Uterus (tissue), 2 donors: ENCODE results near the gene CYSRT1.

Experiments
- POLR2A ChIP-seq, 2 donors: fragments of 450-650 bp; IDR thresholded peaks; one replicate each; pipeline ENCODE4 v1.6.1; 2016; ENCODE audit warnings: antibody characterized with exemption in 2 of 2, mild to moderate bottlenecking in 1 of 2, moderate library complexity in 1 of 2
- TF ChIP-seq, protein P1 (sequence below), 4 experiments: fragments of 200-600 bp in 2 of 4; fragments of 450-650 bp in 2 of 4; sonication (generic) in 2 of 4; IDR thresholded peaks; one replicate each; pipeline ENCODE4 v1.5.1; 2016 to 2019; ENCODE audit warnings: antibody characterized with exemption in 4 of 4, mild to moderate bottlenecking in 2 of 4, moderate library complexity in 1 of 4

DNA sequence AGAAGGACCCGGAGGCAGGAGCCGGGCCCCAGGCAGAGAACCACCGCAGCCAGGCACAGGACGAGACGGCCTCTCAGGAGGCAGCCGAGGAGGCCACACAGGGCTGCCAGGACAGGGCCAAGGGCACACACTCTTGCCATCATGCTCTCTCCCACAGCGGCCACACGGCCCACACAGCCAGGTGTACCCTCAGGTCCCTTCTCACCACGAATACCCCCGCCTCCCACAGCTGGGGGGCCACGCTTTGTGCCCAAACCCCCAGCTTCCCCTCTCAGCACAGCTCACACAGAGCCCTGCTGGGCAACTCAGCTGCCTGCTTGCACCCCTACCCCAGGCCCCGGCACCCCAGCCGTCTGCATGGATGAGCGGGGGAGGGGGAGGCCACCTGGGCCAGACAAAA, 31.2 kb upstream of the CYSRT1 start:
- TF ChIP-seq, protein P1, sequence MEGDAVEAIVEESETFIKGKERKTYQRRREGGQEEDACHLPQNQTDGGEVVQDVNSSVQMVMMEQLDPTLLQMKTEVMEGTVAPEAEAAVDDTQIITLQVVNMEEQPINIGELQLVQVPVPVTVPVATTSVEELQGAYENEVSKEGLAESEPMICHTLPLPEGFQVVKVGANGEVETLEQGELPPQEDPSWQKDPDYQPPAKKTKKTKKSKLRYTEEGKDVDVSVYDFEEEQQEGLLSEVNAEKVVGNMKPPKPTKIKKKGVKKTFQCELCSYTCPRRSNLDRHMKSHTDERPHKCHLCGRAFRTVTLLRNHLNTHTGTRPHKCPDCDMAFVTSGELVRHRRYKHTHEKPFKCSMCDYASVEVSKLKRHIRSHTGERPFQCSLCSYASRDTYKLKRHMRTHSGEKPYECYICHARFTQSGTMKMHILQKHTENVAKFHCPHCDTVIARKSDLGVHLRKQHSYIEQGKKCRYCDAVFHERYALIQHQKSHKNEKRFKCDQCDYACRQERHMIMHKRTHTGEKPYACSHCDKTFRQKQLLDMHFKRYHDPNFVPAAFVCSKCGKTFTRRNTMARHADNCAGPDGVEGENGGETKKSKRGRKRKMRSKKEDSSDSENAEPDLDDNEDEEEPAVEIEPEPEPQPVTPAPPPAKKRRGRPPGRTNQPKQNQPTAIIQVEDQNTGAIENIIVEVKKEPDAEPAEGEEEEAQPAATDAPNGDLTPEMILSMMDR (IDR thresholded peaks at IDR 0.05): no peak
- TF ChIP-seq POLR2A (IDR thresholded peaks at IDR 0.05): no peak
